IPS-NIHi7 (cell line): ENCODE data around the gene SLC25A26.

ENCODE experiments used
- DNase-seq: peaks from one replicate; pipeline ENCODE4 v3.0.0; 2012; ENCODE audit warnings: mixed read lengths; ENCODE audit errors: extremely low spot score

Gene SLC25A26

DNA sequence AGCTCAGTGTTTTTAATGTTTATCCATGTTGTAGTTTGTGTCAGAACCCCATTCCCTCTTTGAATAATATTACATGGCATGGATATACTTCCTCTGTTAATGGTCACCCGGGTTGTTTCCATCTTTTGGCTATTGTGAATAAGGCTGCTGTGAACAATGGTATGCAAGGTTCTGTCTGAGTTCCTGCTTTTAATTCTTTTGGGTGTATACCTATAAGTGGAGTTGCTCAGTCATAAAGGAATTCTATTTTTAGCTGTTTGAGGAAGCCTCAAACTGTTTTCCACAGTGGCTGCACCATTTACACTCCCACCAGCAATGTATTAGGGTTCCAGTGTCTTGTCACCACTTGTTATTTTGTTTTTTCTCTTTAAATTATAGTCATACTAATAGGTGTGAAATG, 99.6 kb downstream of the SLC25A26 start:
- no peak for DNase-seq

- no peak for DNase-seq
Measured at GRCh38 chr3:66322436-66322835, 101.6 kb downstream of the SLC25A26 start.

DNA sequence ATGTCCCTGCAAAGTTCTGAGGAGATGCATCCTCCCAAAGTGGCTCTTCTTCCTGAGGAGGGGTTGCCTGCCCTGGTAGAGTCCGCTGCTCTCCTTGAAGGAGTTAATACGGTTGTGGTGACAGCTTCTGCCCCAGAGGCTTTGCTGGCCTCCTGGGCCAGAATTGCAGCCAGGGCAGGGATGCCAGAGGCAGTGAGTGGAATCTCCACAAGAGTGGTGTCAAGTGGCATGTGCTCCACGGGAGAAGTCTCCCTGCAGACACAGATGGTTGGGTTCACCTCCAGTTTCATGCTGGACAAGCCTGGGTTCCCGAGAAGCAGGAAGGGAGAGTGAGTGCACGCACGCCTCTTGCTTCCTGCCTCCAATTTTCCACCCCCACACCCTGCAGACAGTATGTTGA, 105.5 kb downstream of the SLC25A26 start:
- DNase-seq: no peak

DNA sequence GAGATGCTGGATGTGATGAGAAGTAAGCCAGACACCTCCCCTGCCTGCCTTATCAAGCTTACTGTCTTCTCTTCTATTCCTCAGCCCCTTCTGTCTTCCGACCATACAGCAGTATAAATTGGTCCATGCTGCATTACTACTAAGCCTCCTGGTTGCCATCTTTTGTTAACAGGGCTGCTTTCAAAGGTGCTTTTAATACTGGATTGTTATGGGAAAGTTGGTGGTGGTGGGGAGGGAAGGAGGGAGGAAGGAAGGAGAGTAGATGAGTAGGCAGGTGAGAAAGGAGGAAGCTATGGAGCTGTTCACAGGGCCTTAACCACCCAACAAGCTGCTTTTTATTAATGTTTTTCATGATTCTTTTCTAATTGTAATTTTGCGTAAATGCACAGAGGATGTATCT, 114.9 kb downstream of the SLC25A26 start:
- DNase-seq: peak; percentile 14

DNA sequence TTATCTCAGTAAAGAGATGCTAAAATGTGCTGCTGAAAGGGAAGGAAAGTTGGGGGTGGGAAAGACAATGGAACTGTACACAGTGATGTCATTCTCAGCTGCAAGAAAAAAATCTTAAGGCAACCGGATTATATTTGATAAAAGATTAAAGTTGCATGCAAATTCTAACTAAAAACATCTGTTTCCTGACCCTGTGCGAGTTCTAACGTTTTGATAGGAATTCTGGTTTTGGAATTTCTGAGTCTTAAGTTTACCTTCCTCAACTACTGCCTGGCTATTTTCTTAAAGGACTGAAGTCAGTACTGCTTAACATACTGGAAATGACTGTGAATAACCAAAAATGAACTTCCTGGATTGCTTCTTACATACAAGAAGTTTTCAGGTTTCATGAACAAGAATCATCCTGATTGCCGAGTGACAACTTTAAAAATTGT, 115.5 kb downstream of the SLC25A26 start:
- DNase-seq: no peak

DNA sequence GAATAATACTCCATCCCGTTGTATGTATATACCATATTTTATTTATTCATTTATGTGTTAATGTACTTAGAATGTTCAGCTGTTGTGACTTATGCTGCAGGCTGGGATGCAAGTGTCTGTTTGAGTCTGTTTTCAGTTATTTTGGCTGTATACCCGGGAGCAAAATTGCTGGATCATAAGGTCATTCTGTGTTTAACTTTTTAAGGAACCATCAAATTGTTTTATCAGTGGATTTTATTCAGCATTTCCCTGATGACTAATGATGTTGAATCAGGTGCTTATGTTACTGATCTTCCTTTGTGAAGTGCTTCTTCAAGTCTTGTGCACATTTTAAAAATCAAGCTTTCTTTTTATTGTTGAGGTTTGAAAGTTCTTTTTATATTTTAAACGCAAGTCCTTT, 118.1 kb downstream of the SLC25A26 start:
- no peak for DNase-seq

DNA sequence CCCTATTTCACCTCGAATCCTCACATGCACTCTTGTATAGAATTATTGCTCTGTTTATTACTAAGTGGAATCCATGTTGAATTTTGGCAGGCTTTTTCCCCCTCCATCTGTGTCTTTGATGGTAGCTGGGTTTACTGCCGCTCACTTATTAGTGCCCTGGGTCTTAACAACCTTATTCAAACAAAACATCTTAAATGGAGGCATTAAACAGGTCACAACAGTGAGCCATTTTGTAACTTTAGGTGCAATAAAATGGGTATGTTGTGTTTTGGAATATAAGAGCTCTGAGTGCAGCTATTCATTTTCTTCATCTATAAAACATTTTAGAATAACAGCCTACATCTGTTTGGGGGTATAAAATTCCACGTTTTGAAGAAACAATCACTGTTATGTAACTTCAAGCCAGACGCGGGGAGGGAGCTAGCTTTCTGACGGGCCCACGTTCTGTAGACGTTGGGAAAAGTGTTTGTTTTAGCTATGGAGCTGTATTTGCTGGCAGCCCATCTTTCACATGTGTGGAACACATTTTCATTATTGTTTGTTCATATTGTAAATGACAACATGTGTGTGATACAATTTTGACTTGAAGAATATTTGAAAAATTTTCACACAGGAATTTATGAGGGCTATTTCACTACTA, 122.0 kb downstream of the SLC25A26 start:
- DNase-seq: no peak

- DNase-seq: no peak
Measured at GRCh38 chr3:66344391-66344811, 123.6 kb downstream of the SLC25A26 start.

- DNase-seq: no peak
Measured at GRCh38 chr3:66344848-66345578, 124.2 kb downstream of the SLC25A26 start.

GRCh38 chr3:66348704-66349103, 127.9 kb downstream of the SLC25A26 start:
- no peak for DNase-seq

DNA sequence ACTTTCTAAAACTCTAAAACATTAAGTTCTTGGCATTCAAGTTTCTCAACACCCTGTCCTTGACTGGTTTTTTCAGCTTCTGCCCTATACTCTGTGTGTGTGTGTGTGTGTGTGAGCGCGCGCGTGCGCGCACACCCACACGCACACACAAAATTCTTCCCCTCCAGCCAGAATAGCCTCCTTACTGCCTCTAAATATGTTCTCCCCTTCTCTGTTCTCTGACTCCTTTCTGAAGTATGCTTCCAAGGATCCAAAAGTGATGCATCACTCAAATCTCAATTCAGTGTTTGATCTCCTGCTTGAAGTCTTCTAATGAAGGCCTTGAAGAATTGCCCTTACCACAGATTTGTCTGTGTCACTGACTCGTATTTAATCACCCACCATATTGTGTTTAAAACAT, 129.8 kb downstream of the SLC25A26 start:
- no peak for DNase-seq

GRCh38 chr3:66353039-66353438, 132.2 kb downstream of the SLC25A26 start:
- DNase-seq: no peak

DNA sequence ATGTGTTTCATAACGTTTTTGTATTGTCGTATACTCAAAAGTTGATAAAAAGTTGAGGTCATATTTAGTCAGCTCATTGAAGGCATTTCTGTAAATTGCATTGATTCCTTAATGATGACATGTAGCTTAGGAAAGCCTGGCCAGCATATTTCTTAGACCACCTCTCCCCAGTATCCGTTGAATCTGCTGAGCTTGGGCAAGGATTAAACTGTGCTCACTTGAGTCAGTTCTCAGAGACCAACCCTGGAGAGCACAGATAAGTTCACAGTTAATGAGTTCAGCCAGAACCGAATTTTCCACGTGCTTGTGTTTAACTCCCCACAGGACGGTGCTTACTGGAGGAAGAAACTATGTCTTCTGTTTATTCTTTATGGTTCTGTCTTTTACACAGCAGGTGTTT, 132.7 kb downstream of the SLC25A26 start:
- DNase-seq: no peak

DNA sequence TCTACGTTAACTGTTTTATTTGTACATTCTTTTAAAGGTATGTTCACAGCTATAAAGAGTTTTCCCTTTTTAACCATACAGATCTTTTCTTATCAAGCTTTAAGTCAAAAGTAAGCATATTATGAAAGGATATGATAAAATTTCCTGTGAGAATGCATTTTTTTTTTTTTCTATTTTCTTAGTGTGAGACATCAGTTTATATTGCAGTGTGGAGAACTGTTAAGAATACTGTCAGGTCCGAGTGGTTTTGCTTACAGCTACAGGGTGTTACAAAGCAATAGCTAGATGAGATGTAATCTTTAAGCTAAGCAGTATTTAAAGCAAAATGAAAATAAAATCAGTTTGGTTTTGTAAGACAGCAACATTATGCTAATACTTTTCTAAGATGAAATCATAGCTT, 133.2 kb downstream of the SLC25A26 start:
- DNase-seq: no peak

DNA sequence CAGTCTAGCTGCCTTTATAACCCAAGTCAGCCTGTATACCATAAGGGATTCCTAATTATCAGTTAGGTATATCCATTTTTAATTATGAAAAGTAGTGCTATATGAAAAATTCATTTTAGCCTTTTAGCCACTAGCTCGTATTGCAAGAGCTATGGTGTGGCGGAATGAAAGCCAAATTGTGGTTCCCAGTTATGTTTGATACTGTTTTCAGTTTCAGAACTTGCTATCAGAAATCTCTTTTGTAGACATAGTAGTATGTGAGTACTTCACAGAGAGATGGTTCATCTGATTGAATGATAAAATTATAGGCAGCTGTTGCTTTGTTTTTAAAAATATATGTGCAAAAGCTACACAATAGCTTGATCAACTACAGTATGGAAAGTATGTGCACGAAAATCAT, 134.6 kb downstream of the SLC25A26 start:
- DNase-seq: no peak

DNA sequence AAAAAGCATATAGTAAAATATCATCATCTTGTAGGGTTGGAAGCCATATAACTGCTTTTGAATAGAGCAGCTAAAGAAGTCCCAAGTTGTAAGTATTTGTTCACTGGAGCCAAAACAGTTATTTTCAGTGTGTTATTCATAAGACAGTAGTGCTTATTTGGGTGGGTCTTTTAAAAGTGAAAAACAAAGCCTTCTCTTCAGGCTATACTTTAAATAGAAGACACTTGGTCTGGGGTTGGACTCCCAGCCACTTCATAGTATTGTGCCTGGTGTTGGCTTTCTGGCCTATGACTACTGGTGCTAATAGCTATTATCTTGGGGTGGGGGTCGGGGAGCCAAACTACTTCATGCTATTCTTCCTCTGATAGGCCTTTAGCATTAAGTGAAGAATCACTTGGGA, 135.2 kb downstream of the SLC25A26 start:
- no peak for DNase-seq

DNA sequence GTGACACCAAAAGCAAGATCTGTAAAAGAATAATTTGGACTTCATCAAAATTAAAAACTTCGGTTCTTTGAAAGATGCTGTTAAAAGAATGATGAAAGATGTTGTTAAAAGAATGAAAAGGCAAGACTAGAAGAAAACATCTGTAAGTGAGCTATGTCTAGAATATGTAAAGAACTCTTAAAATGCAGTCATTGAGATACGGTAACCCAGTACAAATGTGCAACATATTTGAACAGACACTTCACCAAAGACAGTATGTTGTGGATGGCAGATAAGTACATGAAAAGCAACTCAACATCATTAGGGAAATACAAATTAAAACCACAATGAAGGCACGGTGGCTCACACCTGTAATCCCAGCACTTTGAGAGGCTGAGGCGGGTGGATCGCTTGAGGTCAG, 140.6 kb downstream of the SLC25A26 start:
- DNase-seq: no peak

DNA sequence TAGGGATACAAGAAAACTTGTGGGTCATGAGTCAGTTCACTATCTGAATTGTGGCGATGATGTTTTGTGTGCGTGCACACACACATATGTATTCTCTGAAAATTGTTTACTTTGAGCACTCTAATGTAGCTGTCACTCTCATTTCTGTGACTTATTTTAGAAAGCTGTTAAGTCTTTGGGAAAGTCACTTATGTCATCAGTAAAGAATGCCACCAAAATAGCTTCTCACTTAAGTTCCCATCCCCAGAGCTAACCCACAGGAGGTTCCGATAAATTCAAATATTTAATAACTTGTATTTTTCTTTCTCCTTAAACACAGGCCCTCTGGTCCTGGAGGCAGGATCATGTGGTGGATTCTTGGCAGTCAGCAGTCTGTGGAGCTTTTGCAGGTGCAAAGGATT, 141.7 kb downstream of the SLC25A26 start:
- no peak for DNase-seq

DNA sequence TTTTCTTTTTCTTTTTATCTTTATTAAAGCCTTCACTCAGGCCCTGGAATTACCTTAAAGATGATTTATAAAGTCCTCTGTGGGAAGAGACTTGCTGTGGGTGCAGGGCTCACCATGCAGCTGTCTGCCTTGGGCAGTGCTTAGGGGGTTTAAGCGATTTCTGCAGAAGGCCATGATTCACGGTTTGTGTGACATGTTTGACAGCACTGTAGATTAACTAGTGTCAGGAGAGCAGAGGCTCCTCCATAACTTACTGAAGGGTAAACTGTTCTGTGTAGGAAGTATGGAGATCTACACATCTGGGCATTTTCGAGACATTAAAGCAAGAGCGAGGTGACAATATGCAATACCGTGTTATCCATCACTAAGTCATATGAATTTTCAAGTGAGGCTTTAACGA, 142.3 kb downstream of the SLC25A26 start:
- DNase-seq: no peak

- no peak for DNase-seq
Measured at GRCh38 chr3:66365080-66365479, 144.3 kb downstream of the SLC25A26 start.

DNA sequence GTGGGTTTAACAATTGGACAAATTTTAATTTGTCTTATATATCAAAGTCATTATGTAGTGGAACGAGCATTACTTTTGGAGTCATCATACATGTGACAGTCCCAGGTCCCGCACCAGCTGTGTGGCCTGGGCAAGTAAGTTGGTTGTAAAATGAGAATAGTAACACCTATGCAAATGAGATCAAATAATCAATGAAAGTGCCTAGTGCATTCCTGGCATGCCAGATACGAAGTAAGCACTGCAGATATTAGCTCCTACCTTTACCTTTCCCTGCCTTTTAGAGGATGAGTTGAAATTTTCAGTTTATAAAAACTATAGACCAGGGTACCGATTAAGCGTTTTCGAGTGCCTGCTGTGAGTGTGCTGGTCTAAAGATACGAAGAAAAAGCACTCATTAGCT, 145.9 kb downstream of the SLC25A26 start:
- no peak for DNase-seq

DNA sequence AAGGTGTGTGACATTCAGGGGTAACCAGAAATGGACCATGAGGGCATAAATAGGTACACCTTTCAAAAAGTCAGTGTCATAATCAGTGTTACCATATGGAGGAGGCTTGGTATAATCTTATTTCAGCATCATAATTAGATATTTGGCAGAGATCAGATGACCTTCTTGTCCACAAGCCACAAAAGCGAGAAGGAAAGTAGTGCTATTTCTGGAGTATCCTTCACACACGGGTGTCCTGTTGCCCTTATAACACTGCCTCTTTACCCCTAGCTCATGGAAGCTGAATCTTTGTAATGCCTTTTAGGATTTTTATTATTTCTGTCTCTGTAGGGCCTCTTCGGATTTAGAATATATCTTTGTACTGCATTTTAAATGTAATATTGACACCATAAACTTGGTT, 147.2 kb downstream of the SLC25A26 start:
- DNase-seq: no peak

GRCh38 chr3:66370179-66370578, 149.4 kb downstream of the SLC25A26 start:
- no peak for DNase-seq

DNA sequence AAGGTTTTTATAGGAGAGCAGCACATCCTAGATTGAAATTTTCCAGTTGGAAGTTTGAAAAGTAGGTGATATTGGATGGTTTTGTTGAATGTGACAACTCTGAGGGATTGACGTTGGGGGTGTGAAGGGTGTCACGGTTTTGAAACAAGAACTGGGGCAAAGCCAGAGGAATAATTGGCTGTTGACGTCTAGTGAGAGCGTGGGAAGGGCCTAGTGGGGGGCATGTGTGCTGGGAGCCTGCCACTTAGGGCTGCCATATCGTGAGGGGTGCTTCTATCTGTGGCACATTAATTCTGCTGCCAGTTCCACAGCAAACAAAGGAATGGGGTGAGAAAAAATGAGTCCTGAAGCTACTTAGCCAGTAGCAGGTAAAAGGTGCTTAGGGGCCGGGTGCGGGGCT, 150.6 kb downstream of the SLC25A26 start:
- no peak for DNase-seq
